Medulla oblongata (tissue), 1 donor: ENCODE measurements around the gene NLRP11.
"Not testable (repeated sequence)": the region's sequence is repeated elsewhere in the genome, so short reads cannot be mapped to it uniquely, and the experiment has no call there.

Source experiments
- DNase-seq: peaks from one replicate; pipeline ENCODE4 v3.0.0-alpha.2; 2015; ENCODE audit errors: extremely low spot score

NLRP11 gene

DNA sequence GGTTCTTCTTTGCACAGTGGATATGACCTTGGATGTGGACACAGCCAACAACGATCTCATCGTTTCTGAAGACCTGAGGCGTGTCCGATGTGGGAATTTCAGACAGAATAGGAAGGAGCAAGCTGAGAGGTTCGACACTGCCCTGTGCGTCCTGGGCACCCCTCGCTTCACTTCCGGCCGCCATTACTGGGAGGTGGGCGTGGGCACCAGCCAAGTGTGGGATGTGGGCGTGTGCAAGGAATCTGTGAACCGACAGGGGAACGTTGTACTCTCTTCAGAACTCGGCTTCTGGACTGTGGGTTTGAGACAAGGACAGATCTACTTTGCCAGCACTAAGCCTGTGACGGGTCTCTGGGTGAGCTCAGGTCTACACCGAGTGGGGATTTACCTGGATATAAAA lies 53.5 kb downstream of the NLRP11 start:
- no peak for DNase-seq

DNA sequence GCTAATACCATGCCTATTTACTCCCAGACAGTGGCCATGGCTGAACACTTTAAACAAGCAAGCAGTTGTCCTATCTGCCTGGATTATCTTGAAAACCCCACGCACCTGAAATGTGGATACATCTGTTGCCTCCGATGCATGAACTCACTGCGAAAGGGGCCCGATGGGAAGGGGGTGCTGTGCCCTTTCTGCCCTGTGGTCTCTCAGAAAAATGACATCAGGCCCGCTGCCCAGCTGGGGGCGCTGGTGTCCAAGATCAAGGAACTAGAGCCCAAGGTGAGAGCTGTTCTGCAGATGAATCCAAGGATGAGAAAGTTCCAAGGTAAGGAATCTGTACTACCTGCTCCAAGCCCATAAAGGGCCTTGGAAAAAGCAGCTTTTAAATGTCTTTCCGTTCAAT lies 54.3 kb downstream of the NLRP11 start:
- DNase-seq: no peak

DNA sequence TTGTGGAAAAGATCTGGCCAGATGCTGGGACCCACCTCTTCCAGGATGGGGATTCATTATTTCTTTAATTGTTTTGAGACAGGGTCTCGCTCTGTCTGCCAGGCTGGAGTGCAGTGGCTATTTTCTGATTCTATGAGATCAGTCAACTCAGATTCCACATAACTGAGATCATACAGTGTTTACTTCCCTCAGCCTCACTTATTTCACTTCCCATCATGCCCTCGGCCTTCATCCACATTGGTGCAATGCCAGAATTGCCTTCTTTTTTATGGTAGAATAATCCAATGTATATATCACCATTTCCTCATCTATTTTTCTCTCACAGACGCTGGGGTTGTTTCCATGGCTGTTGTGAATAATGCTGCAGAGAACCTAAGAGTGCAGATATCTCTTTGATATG lies 62.2 kb downstream of the NLRP11 start:
- not testable (repeated sequence) for DNase-seq

DNA sequence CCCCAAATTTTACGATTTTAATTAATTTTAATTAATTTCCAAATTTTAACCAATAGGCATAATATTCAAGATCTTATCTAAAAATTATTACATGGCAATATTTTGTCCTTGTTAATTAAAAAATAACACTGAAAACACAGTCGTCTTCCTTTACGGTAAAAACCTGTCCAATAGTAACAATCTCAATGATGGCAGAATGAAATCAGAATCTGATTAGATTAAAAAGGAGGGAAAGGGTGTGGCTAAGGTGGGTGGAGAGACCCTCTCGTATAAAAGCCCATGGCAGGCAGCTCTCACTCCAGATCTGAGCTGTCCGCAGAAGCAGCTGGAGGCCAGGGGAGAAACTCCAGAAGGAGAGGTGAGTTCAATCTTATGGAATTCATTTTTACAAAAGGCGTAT lies 63.0 kb downstream of the NLRP11 start, which contains the start of gene RFPL4AL1:
RFPL4AL1 (plus strand) TSS at position 301 of the 400 bp plus-strand sequence. CDS start 2,687 bp downstream, outside the sequence.
- DNase-seq: not testable (repeated sequence)

DNA sequence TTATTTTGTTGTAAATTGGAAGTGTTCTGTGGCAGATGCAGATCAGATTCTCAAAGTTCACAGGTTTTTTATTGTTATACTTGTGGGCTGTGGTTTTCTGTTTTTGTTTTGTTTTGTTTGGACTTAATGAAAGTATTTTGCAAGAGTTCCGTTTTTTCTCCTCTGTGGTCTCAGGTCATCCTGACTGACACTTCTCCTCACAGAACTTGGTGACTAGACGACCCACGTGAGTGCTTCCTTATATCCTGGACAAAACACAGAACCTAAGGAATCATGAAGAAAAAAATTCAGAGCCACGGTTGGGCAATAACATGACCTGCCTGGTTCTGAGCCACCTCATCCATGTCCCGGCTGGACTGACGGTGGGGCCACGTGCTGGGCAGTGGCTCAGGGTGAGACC lies 65.3 kb downstream of the NLRP11 start:
- no peak for DNase-seq

DNA sequence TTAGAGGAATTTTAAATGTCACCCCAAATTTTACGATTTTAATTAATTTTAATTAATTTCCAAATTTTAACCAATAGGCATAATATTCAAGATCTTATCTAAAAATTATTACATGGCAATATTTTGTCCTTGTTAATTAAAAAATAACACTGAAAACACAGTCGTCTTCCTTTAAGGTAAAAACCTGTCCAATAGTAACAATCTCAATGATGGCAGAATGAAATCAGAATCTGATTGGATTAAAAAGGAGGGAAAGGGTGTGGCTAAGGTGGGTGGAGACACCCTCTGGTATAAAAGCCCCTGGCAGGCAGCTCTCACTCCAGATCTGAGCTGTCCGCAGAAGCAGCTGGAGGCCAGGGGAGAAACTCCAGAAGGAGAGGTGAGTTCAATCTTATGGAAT lies 73.0 kb downstream of the NLRP11 start, which contains the start of gene RFPL4A:
RFPL4A (plus strand) TSS at position 301 of the 400 bp plus-strand sequence. CDS start 2,704 bp downstream, outside the sequence.
- DNase-seq: not testable (repeated sequence)

DNA sequence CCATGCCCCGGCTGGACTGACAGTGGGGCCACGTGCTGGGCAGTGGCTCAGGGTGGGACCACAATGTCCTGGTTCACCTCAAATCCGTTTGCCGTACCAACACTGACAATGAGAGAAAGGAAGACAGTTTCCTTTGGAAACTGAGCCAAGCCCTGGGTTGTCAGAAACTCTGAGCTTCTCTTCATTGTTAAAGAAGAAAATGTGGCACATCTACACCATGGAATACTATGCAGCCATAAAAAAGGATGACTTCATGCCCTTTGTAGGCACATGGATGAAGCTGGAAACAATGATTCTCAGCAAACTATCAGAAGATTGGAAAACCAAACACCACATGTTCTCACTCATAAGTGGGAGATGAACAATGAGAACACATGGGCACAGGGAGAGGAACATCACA lies 75.0 kb downstream of the NLRP11 start:
- DNase-seq: not testable (repeated sequence)

DNA sequence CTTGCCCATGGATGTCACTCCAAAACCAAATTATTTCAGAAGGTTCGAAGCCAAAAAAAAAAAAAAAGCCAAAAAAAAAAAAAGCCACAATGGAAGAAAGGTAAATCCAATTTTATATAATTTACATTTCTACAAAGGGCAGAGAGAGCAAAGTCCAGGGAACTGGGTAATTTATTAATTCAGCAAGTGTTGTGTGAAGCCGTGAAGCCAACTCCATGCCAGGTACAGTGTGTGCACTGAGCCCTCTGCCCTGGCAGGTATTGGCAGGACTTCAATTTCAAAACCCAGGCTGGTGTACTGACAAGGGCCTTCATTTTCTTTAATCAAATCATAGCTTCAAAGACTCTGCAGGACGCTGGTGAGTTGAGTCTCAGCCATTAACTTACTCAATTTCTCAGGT lies 78.4 kb downstream of the NLRP11 start:
- DNase-seq: no peak

DNA sequence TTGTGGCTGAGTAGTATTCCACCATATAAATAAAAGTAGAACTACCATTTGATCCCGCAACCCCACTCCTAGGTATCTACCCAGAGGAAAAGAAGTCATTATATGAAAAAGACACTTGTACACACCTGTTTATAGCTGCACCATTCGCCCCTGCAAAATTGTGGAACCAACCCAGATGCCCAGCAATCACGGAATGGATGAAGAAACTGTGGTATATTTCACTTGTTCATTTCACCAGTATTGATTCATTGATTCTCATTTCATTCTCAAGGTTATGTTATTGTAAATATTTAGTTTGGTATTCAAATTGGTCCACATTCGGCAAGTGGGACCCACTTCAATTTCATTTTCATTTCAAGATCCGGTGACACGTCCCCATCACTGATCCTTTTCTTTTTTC lies 81.1 kb downstream of the NLRP11 start:
- DNase-seq: no peak

DNA sequence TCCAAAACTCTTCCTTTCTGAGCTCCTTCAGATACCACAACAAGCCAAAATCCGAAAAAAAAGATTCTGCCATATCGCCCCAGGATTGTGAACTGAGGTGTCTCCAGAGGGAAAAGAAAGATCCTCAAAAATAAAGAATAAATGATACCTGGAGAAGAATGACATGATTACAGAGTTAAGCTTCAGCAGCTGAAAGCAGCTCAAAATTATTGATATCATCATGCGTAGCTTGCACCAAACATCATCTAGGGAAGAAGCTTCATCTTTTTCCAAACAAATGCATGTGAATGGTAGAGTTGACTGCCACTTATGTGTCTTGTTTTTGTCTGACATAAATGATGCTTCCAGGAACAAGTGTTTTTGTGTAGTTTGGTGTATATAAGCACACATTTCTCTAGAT lies 93.5 kb downstream of the NLRP11 start, which contains the start of gene NLRP9:
NLRP9 (minus strand) TSS at position 101 of the 400 bp plus-strand sequence; CDS start at position 73, 28 bp downstream.
- no peak for DNase-seq
